Measurements from ENCODE around the gene FCN3.

- TF ChIP-seq CTCF (IDR thresholded peaks at IDR 0.05): no peak
- no peak for TF ChIP-seq POLR2A (IDR thresholded peaks at IDR 0.05)
Measured at GRCh38 chr1:27372022-27372807, 2.4 kb downstream of the FCN3 start.
